Activated CD4-positive, CD25-positive, alpha-beta regulatory T cell treated with anti-CD3 and anti-CD28 coated beads, Interleukin-2, amount 50 U/mL, for 72 hours (primary cell): Measurements from ENCODE around the gene WASF1.
"Not testable (repeated sequence)": the region's sequence is repeated elsewhere in the genome, so short reads cannot be mapped to it uniquely, and the experiment has no call there.

ENCODE experiments used
- DNase-seq: peaks from one replicate; pipeline ENCODE4 v3.0.0; 2021

WASF1 gene

DNA sequence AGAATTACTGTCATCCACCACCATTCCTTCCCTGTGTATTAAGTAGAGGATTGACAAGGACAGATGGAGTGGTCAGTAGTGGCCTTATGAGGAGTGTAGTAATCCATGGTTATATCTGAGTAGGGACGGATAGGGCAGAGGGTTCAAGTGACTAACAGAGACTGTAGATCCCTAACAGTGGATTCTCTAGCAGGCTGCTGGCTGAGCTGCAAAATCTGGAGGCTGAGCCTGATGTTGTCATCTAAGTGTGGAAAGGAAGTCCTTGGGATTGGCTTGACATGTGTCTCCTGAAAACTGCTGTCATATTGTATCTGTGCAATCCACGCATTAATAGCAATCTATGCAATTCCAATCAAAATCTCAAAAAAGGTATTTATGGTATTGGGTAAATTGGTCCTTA lies 94.2 kb downstream of the WASF1 start:
- no peak for DNase-seq

DNA sequence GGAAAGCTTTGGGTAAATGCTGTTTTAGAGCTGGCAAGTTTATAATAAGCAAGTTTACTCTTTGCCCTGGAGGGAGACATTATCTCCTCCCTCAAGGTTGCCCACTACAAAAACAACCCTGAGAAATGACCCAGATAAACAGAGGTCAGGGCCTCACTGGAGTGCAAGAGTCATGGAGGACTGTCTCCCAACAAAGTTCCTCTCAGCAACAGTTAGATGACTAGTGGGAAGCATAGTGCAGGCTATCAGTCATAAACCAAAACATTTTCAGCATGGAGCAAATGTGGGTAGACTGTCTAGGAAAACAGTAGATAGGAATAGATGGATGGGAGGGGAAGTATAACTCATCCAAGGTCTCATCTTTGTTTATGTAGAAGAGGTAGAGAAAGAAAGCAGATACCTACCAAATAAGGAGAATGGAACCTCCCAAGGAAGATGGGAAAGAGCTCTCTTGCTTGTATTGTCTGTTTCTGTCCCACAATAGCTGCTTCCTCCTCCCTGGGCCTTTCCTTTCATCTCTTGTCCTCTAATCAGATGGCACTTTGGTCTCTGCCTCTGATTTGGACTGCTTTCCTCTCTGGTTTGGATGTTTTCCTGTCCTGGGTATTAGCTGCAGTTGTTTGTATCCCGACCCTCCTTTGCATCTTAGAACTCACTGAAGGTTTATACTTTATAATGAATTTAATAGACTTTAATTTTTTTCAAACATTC lies 95.4 kb downstream of the WASF1 start:
- no peak for DNase-seq

DNA sequence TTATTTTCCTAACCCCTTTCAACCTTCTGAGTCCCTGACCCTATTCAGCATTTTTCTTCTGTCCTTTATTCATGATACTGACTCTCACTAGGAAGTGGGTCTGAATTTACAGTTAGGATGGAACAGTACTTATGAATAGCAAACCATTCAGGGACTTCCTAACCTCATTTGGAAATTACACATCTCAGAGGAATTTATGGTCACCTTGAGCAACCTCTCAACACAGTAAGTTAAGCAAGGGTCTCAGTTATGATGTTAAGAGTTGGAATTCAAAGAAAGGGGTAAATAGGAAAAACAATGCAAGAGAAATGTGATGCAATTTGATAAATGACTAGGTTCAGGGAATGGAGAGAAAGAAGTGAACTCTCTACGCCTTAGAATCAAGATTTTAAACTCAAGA lies 104.1 kb downstream of the WASF1 start:
- no peak for DNase-seq

DNA sequence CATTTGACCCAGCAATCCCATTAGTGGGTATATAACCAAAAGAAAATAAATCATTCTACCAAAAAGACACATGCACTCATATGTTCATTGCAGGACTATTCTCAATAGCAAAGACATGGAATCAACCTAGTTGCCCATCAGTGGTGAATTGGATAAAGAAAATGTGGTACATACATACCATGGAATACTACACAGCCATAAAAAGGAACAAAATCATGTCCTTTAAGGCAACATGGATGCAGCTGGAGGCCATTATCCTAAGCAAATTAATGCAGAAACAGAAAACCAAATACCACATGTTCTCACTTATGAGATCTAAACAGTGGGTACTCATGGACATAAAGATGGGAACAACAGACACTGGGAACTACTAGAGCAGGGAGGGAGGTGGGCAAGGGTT lies 106.0 kb downstream of the WASF1 start:
- DNase-seq = not testable (repeated sequence)

DNA sequence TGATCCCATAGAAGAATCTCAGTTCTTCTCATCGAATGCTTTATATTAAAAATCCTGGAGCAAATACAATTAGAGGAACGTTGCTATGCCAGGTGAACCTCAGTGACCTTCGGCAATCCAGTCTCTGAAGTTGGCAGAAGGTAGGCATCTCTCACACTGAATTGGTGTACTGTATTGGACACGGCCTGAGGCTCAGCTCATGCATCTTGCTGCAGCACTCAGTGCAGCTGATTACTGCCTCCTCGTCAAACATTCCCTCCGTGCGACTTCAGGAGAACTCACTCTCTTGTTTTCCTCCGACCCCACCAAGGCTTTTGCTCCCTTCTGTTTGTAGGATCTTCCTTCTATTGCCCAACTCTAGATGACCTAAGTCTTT lies 110.9 kb downstream of the WASF1 start:
- no peak for DNase-seq

DNA sequence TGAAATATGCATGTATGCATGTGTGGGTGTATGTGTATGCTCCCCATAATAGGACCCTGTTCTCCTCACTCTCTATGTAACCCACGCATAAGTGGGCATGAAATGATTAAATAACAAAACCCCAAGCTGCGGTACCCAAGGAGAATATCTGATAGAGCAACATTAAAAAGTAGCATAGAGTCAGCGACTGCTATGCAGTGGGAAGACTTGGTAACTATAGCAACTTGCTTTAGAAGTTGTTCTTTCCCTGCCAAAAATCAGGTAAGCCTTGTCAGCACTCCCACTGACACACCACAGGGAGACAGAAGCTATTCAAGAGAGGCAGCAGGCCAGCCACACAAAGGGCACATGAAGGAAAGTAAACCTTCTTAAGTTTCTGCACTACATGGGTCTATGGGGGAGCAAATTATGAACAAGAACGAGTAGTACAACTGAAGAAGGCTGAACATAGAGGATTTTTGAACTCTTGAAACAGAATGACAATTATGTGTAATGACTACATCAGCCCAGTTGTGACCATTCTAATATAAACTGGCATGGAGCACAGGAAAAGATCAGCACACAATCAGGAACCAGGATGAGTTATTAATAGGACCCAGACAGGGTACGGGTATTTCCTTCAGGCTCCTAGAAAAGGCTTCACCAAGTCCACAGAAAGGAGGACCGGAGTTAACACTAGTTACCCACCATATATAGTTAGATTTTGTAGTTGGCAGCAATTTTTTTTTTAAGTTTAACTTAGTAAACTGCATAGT lies 111.5 kb downstream of the WASF1 start:
- no peak for DNase-seq

DNA sequence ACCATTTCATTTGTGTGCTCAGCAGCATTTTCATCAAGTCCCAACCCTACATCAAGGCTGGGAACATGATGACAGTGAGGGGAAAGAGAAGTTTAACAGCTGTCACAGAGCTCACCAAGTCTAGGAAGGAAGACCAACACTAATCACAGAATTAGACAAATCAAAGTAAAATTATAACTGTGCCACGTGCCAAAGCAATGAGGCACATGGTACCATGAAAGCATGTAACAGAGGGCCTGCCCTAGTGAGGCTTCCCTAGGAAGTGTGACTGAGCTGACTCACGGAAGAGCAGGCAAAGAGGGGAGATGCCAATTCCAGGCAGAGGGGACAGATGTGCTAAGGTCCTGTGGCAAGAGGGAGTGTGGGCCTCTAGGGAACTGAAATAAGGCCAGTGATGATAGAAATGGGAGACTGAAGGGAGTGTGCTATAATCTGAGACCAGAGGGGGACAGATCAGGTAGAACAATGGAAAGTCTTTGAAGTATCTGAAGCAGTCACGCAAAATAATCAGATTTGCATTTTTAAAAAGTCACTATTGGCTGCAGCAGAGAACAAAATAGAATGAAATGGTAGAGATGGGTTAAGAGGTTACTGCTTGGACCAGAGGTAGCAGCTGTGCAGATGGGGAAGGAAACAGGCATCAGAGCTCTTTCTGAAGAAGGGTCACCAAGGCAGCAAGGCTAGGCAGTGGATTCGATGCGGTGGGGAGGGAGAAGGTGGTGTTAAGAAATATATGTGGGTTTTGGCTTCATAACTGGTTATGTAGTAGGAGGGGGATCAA lies 114.5 kb downstream of the WASF1 start:
- no peak for DNase-seq

DNA sequence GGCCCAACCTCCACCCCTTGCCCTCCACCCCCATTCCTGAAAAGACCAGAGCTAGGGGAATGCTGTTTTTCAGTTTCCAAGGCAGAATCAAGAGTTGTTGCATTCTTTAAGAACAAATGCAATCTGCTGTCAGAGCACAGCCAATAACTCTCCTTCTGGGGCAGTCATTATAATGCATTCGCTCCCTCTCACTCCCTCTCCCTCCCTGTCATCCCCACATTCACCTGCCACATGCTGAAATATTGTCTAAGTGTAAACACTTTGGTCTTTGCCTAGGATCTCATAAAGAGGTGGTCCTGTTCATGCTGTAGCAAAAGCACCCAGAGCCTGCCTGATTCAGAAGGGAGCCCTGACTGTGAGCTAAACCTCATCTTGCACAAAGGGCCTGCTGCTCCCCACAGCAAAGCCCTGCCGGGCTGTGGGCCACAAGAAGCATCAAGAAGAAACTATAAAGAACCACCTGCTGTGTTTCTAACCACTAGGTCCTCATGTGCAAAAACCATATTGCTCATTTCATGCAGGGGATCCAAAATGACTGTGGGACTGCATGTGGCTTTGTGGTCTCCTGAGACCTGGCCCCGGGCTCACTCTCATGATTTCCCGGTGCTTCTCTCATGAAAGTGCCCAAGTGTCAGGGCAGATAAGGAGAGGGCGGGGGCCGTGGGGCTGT lies 115.7 kb downstream of the WASF1 start:
- no peak for DNase-seq

DNA sequence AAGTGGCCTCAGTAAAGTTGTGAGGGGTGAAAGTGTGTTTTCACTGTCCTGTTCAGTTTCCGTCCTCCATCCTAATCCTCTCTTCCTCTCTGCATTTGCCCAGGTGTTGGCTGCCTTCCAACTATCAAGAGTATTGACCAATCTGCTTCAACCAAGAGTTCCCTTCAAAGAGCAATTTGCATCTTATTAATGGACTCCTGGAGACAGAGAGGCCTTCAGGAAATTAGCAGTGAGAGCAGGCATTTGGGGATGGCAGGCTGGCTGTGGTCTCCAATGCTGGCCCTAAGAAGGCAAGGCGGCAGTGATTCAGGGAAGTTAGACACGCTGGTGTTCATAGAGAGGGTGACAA lies 124.1 kb downstream of the WASF1 start:
- DNase-seq = no peak

DNA sequence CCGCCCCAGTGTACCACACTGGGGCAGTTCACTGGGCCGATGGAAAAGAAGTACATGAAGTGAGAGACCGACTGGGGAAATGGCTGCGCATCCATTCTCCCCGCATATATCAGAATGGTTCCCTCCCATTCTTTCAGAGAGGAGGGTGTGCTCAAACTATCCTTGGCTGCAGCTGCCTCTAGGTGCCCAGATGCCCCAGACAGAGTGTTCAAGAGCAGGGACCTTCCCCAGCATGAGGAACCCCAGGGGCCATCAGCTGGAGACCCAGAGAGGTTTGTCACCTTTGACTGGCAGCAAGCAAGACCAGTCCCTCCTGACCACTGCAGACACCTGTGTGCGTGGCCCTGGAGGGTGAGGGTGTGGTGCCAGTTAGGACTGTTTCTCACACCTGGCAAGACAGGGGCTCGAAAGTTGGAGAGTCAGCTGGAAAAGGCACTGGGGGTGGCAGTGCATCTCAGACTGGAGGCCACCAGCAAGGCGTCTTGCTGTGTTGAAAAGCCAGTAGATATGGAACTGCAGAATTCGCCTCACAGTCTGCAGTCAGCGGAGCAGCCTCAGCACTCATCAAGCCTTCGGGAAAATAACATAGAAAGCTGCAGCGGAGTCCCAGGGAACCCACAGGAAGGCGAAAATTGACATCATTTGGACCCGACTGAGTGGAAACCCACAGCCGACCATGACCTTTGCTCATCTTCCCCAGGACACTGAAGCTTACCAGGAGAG lies 124.6 kb downstream of the WASF1 start:
- no peak for DNase-seq

DNA sequence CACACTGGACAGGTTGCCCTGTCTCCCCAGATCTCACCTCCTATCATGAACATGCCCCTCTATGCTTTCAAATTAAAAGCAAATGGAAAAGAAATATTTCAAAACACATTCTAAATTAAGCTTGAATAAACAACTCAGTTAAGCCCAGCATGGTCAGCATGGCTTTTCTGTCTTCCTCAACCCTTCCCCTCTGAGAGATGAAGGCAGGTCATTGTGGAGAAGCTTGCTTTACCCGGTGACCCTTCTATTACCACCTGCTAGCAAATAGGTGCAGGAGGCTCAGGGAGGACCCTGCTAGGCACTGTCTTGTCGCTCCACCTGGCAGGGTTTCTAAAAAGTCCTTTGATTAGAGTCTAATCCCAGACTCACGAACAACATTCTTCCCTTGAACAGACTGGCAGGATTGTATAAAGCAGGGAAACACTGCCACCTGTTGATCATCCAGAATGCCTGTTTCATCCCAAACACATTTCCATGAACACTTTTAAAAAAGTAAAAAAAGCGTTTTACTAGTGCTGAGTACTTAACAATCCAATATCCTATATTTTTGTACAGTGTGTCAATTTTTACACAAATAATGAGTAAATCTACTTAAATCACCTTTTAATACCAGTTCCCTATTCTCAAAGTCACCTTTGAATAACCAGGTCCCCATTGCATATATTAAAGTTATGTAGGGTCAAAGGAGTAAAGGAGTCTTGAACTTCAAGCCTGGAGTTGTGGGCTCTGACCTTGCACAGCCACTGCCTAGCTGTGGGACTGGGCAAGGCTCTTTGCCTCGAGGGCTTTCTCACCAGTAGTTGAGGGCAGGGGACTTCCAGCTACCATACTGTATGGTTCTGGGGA lies 125.9 kb downstream of the WASF1 start:
- no peak for DNase-seq

DNA sequence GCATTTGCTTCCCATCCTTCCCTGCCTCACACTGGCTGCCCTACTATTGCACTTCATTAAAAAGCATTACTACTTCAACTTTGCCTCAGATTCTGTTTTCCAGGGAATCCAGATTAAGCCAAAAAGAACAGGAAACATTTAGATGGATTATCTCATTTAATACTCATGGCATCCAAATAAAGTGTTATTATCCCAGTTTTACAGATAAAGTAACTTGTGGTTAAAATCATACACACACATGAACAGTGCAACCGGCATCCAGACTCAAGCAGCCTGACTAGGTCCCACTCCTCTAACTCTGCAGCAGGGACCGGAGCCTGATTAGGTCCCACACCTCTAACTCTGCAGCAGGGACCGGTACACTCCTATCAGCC lies 129.0 kb downstream of the WASF1 start:
- DNase-seq = no peak
